Spleen (tissue), 11 donors: Measurements from ENCODE around the gene VSIG8. TPM values are rescaled to one million over a fixed set of nuclear protein-coding genes. Genes with fewer than 3 reads are reported as not detected.

Experiments used
- DNase-seq: peaks from one replicate; pipeline ENCODE4 v3.0.0-alpha.2; 2020
- H3K27ac ChIP-seq, 8 donors: fragments of 200-600 bp; sonication (generic) in 7 of 8; 1 replicate in 4 of 8; 2 replicates in 4 of 8; pipeline versions ENCODE4 v1.5.0 to v1.8.0; 2016 to 2021; ENCODE audit warnings: inconsistent platforms in 4 of 8, mild to moderate bottlenecking in 4 of 8, moderate library complexity in 1 of 8
- H3K27me3 ChIP-seq, 7 donors: fragments of 200-600 bp; sonication (generic) in 6 of 7; replicated peaks in 1 of 7; 1 replicate in 4 of 7; 2 replicates in 3 of 7; pipeline versions ENCODE4 v1.5.0 to v1.8.0; 2016 to 2021; ENCODE audit warnings: inconsistent platforms in 3 of 7, mild to moderate bottlenecking in 1 of 7
- H3K36me3 ChIP-seq, 6 donors: fragments of 200-600 bp; sonication (generic) in 5 of 6; 1 replicate in 4 of 6; 2 replicates in 2 of 6; pipeline versions ENCODE4 v1.5.0 to v1.8.0; 2016 to 2021; ENCODE audit warnings: inconsistent platforms in 2 of 6
- H3K4me1 ChIP-seq, 6 donors: fragments of 200-600 bp; sonication (generic) in 5 of 6; 1 replicate in 3 of 6; 2 replicates in 3 of 6; pipeline versions ENCODE4 v1.5.0 to v1.8.0; 2016 to 2021; ENCODE audit warnings: inconsistent platforms in 3 of 6
- H3K4me3 ChIP-seq, 8 donors: fragments of 200-600 bp; sonication (generic) in 7 of 8; 1 replicate in 4 of 8; 2 replicates in 4 of 8; pipeline versions ENCODE4 v1.5.0 to v1.8.0; 2016 to 2021; ENCODE audit warnings: inconsistent platforms in 4 of 8, mild to moderate bottlenecking in 4 of 8, moderate library complexity in 2 of 8
- H3K9me3 ChIP-seq, 8 donors: fragments of 200-600 bp; sonication (generic) in 7 of 8; 1 replicate in 4 of 8; 2 replicates in 4 of 8; pipeline versions ENCODE4 v1.5.0 to v1.8.0; 2016 to 2021; ENCODE audit warnings: inconsistent platforms in 4 of 8
- CTCF ChIP-seq, 11 experiments: fragments of 200-600 bp in 7 of 11; fragments of 450-650 bp in 4 of 11; sonication (generic) in 4 of 11; IDR thresholded peaks in 8 of 11; conservative IDR thresholded peaks in 3 of 11; 1 replicate in 7 of 11; 2 replicates in 4 of 11; pipeline versions ENCODE4 v1.4.0 to v1.8.0; 2016 to 2021; ENCODE audit warnings: antibody characterized with exemption in 11 of 11, inconsistent platforms in 4 of 11, mild to moderate bottlenecking in 1 of 11
- POLR2A ChIP-seq, 3 donors: fragments of 450-650 bp; IDR thresholded peaks; one replicate each; pipeline ENCODE4 v1.5.1; 2017; ENCODE audit warnings: antibody characterized with exemption in 3 of 3, mild to moderate bottlenecking in 1 of 3
- POLR2AphosphoS5 ChIP-seq, 3 donors: sonication (generic); formaldehyde crosslinking; IDR thresholded peaks; one replicate each; pipeline ENCODE4 v1.5.1; 2017; ENCODE audit warnings: antibody characterized with exemption in 3 of 3
- WGBS, 5 donors: extraction: QIAGEN DNeasy Blood & Tissue Kit in 3 of 5; methylation state at CpG; one replicate each; pipeline versions ENCODE4 v1.1.5 to v1.1.7; 2013 to 2018; 5-methylcytosine and 5-hydroxymethylcytosine counted together
- intact Hi-C: fragments of 100-400 bp; cut with DNase I; formaldehyde crosslinking; loops from one replicate; pipeline ENCODE4 v1.15.0; 2023; ENCODE audit warnings: low total_unique reads
- polyA plus RNA-seq, 3 donors: library from polyadenylated mRNA; stranded (reverse); fragments of 200-250 nt; gene quantifications; one replicate each; pipeline ENCODE4 v1.2.1, GENCODE V29; 2013
- total RNA-seq, 7 donors: library from RNA; depleted of rRNA in 3 of 7; stranded (reverse); fragments of >200 nt in 3 of 7; fragmentation: NEBNext Ultra II Directional in 4 of 7; extraction: Animal tissue kit (Norgen Biotek cat#: 25700) in 4 of 7; gene quantifications; one replicate each; pipeline versions ENCODE4 v1.1.0 to v1.2.1, GENCODE V29; 2016 to 2021
- donor health status: healthy with polysubstance abuse.
- donor health status: DM: no; HTN: no; CAD: no; lungs with moderate emphysema.
- donor health status: DM: no; HTN: no; CAD: no.
- donor health status: Bipolar disorder and iron deficiency.
- donor health status: healthy.
- donor health status: DM: no; HTN: no; CAD: no.
- donor health status: DM: yes; HTN: yes; CAD: no.

VSIG8 gene
- total and polyA plus RNA-seq, 10 donors = 0.03 to 0.43 (median 0.23) TPM; not detected in 6

GRCh38 chr1:159872891-159873290 lies 10.4 kb upstream of the VSIG8 start:
- peaks cover 0 to 3% (median 1%) of the 10 kb centered on the region in 6 donors for H3K4me1 ChIP-seq
- no peaks in the 10 kb centered on the region for H3K36me3 ChIP-seq
- 87 to 93% (median 88%) methylated on average over 15 of the region's 15 CpGs for WGBS, 5 donors
- H3K4me3 ChIP-seq = no peak overlapping the region
- DNase-seq = no peak
- H3K27me3 ChIP-seq = no peaks in the 10 kb centered on the region
- TF ChIP-seq POLR2AphosphoS5 (IDR thresholded peaks at IDR 0.05) = no peak
- TF ChIP-seq CTCF (IDR thresholded peaks at IDR 0.05 in 8 of 11, conservative IDR thresholded peaks at IDR 0.05 in 3 of 11) = no peak
- no peak for TF ChIP-seq POLR2A (IDR thresholded peaks at IDR 0.05)
- intact Hi-C loops = no loop called here
- no peaks in the 10 kb centered on the region for H3K9me3 ChIP-seq
- no peak overlapping the region for H3K27ac ChIP-seq

- TF ChIP-seq CTCF (IDR thresholded peaks at IDR 0.05 in 8 of 11, conservative IDR thresholded peaks at IDR 0.05 in 3 of 11) = no peak
Measured at GRCh38 chr1:159870704-159871103, 8.2 kb upstream of the VSIG8 start.

DNA sequence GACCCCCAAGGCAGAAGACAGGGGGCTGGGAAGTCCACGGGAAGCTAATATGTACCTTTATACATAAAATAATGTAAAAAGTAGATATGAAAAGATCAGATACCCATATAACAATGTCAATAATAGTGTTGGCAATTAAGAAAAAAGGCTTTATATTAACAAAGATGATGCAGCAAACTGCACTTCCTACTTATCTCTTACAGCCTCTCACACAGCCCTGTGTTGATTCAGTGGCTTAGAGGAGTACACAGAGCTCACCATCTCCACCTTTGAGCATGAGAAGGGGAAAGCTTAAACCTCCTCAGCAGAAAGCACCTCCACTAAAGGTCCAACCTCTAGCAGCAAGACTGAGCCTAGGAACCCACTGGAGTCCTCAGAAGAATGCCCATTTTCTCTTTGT lies 7.2 kb upstream of the VSIG8 start:
- peaks cover 0 to 11% (median 5%) of the 10 kb centered on the region in 6 donors for H3K4me1 ChIP-seq
- DNase-seq = no peak
- H3K27me3 ChIP-seq = no peaks in the 10 kb centered on the region
- WGBS, 5 donors = 52 to 82% (median 78%) methylated on average over 1 of the region's 1 CpG
- intact Hi-C loops = no loop called here
- H3K27ac ChIP-seq = no peak overlapping the region
- H3K4me3 ChIP-seq = no peak overlapping the region
- no peaks in the 10 kb centered on the region for H3K36me3 ChIP-seq
- TF ChIP-seq POLR2A (IDR thresholded peaks at IDR 0.05) (no peak), POLR2AphosphoS5 (IDR thresholded peaks at IDR 0.05) (no peak), CTCF (IDR thresholded peaks at IDR 0.05 in 8 of 11, conservative IDR thresholded peaks at IDR 0.05 in 3 of 11) (no peak)
- no peaks in the 10 kb centered on the region for H3K9me3 ChIP-seq

More at GRCh38 chr1:159870704-159871103, 8.2 kb upstream of the VSIG8 start:
- Histone ChIP-seq H3K36me3 (no peaks in the 10 kb centered on the region), H3K27me3 (no peaks in the 10 kb centered on the region), H3K27ac (no peak overlapping the region), H3K4me3 (no peak overlapping the region), H3K4me1 (peaks cover 0 to 11% (median 5%) of the 10 kb centered on the region in 6 donors), H3K9me3 (no peaks in the 10 kb centered on the region)
- DNase-seq = no peak
- 86 to 99% (median 90%) methylated on average over 5 of the region's 5 CpGs for WGBS, 5 donors
- intact Hi-C loops = no loop called here

DNA sequence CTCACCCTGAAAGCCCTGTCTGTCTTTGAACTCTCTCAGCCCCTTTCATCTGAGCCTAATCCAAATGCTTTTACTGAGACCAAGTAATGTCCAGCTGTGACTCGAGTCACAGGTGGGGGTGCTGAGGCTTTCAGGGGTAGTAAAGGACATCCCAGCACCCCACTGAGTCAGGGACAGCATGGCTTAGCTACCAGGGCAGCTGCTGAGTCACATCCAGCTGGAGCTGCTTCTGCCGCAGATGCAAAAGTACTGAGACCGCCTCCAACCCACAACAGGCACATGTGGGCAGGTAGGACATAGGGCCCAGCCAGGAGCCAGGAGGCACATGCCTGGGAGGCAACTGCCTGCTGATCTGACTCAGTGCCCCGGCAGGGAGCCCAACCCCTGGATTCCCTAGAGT lies 6.7 kb upstream of the VSIG8 start:
- no peak overlapping the region for H3K4me3 ChIP-seq
- no peak for TF ChIP-seq POLR2A (IDR thresholded peaks at IDR 0.05)
- H3K36me3 ChIP-seq = no peaks in the 10 kb centered on the region
- no peaks in the 10 kb centered on the region for H3K9me3 ChIP-seq
- 35 to 46% (median 37%) methylated on average over 4 of the region's 4 CpGs for WGBS, 5 donors
- peaks cover 0 to 11% (median 5%) of the 10 kb centered on the region in 6 donors for H3K4me1 ChIP-seq
- no peaks in the 10 kb centered on the region for H3K27me3 ChIP-seq
- intact Hi-C loops = no loop called here
- no peak for DNase-seq
- H3K27ac ChIP-seq = no peak overlapping the region

- DNase-seq = no peak
- no peaks in the 10 kb centered on the region for H3K36me3 ChIP-seq
- no peak overlapping the region for H3K27ac ChIP-seq
- no peaks in the 10 kb centered on the region for H3K27me3 ChIP-seq
- H3K4me3 ChIP-seq = no peak overlapping the region
- 50 to 85% (median 68%) methylated on average over 2 to 3 of the region's 3 CpGs for WGBS, 5 donors
- intact Hi-C loops = no loop called here
- peaks cover 0 to 11% (median 5%) of the 10 kb centered on the region in 6 donors for H3K4me1 ChIP-seq
- no peaks in the 10 kb centered on the region for H3K9me3 ChIP-seq
- no peak for TF ChIP-seq POLR2AphosphoS5 (IDR thresholded peaks at IDR 0.05)
- no peak for TF ChIP-seq CTCF (IDR thresholded peaks at IDR 0.05 in 8 of 11, conservative IDR thresholded peaks at IDR 0.05 in 3 of 11)
- no peak for TF ChIP-seq POLR2A (IDR thresholded peaks at IDR 0.05)
Measured at GRCh38 chr1:159868766-159869165, 6.3 kb upstream of the VSIG8 start.
